GM10266 (cell line): Measurements from ENCODE around the gene TDRD10.

Experiments
- DNase-seq: peaks from one replicate; pipeline ENCODE4 v3.0.0; 2012; ENCODE audit errors: extremely low spot score
- TF ChIP-seq, protein P1 (sequence below): IDR thresholded peaks from 2 replicates; pipeline ENCODE4 v1.5.1; 2012; ENCODE audit warnings: mild to moderate bottlenecking, low read depth; ENCODE audit not compliant: control insufficient read depth, insufficient read depth; ENCODE audit errors: missing control alignments

TDRD10 gene

DNA sequence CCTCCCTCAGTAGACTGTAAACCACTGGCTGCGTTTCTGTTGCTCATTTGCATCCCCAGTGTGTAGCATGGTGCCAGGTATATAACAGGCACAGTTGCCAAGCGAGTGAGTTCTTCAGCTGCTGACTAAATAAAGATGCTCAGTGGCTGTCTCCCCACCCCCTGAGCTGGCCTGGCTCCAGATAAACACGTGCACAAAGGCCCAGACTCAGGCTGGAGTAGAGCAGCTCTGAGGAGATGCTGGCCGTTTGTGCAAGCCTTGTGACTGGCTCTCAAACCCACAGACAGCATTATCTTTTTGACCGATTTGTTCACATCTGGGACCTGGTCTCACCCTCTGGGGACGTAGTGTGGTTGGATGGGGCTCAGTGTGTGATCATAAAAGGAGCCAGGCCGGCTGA, 72.7 kb downstream of the TDRD10 start:
- TF ChIP-seq, protein P1, sequence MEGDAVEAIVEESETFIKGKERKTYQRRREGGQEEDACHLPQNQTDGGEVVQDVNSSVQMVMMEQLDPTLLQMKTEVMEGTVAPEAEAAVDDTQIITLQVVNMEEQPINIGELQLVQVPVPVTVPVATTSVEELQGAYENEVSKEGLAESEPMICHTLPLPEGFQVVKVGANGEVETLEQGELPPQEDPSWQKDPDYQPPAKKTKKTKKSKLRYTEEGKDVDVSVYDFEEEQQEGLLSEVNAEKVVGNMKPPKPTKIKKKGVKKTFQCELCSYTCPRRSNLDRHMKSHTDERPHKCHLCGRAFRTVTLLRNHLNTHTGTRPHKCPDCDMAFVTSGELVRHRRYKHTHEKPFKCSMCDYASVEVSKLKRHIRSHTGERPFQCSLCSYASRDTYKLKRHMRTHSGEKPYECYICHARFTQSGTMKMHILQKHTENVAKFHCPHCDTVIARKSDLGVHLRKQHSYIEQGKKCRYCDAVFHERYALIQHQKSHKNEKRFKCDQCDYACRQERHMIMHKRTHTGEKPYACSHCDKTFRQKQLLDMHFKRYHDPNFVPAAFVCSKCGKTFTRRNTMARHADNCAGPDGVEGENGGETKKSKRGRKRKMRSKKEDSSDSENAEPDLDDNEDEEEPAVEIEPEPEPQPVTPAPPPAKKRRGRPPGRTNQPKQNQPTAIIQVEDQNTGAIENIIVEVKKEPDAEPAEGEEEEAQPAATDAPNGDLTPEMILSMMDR, result no peak
- DNase-seq, result no peak

DNA sequence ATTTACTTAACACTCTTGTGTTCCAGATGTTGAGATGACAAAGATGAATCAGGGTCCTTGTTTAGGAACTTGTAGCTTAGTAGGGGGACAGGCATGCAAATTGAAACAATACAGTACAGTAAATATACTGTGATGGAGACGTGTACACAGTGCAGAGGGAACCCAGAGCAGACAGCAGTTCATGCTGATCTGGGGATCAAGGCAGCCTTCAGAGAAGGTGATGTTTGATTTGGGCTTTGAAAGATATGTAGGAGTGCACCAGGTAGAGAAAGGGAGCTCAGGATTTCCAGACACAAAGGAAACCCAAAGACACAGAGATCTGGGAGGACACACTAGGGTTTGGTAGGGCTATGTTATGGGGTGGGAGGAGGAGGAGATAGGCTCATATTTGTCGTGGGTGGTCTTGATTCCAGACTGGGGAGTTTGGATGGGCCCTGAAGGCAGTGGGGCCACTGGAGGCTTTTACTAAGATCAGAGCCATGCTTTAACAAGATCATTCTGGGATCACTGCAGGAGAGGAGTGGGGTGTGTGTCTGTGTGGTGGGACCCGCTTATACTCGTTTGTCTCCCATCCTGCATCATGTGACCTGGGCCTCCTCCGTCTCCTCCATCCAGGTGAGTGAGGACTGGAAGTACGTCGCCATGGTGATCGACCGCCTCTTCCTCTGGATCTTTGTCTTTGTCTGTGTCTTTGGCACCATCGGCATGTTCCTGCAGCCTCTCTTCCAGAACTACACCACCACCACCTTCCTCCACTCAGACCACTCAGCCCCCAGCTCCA, 73.3 kb downstream of the TDRD10 start:
- DNase-seq, result no peak

DNA sequence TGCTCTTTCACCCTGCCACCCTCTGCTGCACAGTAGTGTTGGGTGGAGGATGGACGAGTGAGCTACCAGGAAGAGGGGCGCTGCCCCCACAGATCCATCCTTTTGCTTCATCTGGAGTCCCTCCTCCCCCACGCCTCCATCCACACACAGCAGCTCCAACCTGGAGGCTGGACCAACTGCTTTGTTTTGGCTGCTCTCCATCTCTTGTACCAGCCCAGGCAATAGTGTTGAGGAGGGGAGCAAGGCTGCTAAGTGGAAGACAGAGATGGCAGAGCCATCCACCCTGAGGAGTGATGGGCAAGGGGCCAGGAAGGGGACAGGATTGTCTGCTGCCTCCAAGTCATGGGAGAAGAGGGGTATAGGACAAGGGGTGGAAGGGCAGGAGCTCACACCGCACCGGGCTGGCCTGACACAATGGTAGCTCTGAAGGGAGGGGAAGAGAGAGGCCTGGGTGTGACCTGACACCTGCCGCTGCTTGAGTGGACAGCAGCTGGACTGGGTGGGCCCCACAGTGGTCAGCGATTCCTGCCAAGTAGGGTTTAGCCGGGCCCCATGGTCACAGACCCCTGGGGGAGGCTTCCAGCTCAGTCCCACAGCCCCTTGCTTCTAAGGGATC, 74.0 kb downstream of the TDRD10 start:
- DNase-seq, result no peak
- TF ChIP-seq, protein P1, result no peak

More for the DNA sequence above, 73.3 kb downstream of the TDRD10 start:
- TF ChIP-seq, protein P1, result no peak

DNA sequence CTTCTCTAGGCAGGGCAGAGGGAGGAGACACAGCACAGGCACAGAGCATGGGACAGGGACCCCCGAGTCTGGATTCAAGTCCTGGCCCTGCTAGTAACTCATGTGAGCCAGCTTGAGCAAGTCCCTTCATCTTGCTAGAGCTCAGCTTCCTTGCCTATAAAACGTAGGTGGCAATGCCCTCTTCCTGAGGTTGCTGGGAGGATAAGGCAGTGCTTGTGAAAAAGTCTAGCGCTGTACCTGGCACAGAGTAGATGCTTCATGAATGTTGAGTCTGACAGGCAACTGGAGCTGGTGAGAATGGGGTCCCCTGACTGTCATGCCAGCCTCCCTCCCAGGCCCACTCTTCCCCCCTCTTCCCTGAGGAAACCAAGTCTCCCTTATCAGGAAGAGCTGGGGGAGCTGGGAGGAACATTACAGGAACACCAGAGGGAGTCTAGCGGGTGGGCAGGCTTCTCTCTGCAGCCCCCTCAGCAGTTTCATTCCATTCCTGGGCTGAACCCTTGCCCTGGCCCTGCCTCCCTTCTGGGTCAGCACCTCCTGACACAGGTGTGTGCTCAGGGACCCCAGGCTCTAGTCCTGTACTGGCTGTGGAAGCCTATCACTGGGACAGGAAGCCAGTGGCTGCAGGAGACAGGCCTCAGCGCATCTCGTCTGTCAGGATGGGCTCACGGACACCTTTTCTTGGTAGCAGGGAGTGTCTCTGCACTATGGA, 75.5 kb downstream of the TDRD10 start:
- TF ChIP-seq, protein P1, result no peak
- DNase-seq, result no peak

DNA sequence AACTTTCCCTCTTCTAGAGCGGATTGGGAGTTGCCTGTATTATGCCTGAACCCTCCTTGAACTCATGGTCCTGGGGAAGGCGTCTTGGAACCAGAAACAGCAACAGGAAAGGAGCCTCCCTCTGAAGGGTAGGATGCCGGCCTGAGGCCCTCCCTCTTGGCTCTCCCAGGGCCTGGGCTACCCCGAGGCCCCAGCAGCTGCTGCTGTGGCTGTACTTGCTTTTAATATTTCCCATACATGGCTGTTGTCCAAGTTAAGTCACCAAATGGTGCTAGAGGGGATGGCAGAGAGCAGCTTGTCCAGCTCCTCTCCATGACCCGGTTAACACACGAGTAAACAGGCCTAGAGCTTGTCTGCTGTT, 76.0 kb downstream of the TDRD10 start:
- DNase-seq, result no peak
- TF ChIP-seq, protein P1, result no peak

DNA sequence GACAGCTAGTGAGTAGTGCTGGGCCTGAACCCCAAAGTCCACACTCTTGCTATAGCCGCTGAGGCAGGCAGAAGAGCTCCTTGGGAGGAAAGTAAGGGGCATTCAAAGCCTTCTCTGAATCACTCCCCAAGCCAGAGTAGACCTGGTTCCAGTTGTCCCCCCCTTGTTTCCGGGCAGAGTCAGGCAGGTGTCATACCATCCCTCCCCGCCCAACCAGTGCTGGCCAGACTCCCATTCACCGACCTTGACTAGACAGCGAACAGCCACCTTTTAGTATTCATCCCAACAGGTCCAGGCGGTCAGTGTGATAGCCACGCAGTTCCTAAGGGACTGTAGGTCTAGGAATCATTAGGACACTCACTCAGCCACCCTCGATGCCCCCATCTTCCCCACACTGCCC, 77.4 kb downstream of the TDRD10 start:
- DNase-seq, result no peak
- TF ChIP-seq, protein P1, result no peak
